ENCODE results near the gene LOXHD1. TPM values are rescaled to one million over a fixed set of nuclear protein-coding genes. Genes with fewer than 3 reads are reported as not detected.

Gene LOXHD1
- total RNA-seq, 1 experiment from 2014 or later: 0.35 TPM

DNA sequence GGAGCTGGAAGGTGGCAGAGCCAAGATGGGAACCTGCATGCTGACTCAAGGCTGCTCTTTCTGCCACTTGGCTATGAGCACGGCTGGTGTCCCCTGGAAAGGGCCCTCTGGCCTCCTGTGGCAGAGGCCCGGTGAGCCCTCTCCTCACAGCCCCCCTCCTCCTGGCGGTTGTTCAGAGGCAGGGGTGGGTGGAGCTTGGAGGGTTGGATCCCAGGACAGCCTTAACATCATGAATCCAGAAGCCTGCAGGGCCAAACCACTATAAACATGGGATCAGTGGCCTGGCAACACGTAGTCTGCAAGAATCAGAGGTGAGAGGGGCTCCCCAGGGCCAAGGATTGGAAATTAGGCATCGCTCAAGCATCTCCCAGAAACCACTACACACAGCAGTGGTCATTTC, 48.5 kb upstream of the LOXHD1 start (continued):
- no peak for TF ChIP-seq ZNF263 (CRISPR knock-in tag; IDR thresholded peaks at IDR 0.05; ENCODE audit: low read depth)
- TF ChIP-seq, protein P1, sequence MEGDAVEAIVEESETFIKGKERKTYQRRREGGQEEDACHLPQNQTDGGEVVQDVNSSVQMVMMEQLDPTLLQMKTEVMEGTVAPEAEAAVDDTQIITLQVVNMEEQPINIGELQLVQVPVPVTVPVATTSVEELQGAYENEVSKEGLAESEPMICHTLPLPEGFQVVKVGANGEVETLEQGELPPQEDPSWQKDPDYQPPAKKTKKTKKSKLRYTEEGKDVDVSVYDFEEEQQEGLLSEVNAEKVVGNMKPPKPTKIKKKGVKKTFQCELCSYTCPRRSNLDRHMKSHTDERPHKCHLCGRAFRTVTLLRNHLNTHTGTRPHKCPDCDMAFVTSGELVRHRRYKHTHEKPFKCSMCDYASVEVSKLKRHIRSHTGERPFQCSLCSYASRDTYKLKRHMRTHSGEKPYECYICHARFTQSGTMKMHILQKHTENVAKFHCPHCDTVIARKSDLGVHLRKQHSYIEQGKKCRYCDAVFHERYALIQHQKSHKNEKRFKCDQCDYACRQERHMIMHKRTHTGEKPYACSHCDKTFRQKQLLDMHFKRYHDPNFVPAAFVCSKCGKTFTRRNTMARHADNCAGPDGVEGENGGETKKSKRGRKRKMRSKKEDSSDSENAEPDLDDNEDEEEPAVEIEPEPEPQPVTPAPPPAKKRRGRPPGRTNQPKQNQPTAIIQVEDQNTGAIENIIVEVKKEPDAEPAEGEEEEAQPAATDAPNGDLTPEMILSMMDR (IDR thresholded peaks at IDR 0.05): no peak
- no peak for TF ChIP-seq IRF2 (CRISPR knock-in tag; IDR thresholded peaks at IDR 0.05; ENCODE audit: borderline replicate concordance, low read depth)
- TF ChIP-seq, protein P2, sequence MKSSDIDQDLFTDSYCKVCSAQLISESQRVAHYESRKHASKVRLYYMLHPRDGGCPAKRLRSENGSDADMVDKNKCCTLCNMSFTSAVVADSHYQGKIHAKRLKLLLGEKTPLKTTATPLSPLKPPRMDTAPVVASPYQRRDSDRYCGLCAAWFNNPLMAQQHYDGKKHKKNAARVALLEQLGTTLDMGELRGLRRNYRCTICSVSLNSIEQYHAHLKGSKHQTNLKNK (CRISPR knock-in tag; IDR thresholded peaks at IDR 0.05): no peak
- no peak for TF ChIP-seq ZBTB21 (CRISPR knock-in tag; IDR thresholded peaks at IDR 0.05; ENCODE audit: borderline replicate concordance)
- no peak for TF ChIP-seq ETV6 (CRISPR knock-in tag; IDR thresholded peaks at IDR 0.05)
- TF ChIP-seq, protein P3, sequence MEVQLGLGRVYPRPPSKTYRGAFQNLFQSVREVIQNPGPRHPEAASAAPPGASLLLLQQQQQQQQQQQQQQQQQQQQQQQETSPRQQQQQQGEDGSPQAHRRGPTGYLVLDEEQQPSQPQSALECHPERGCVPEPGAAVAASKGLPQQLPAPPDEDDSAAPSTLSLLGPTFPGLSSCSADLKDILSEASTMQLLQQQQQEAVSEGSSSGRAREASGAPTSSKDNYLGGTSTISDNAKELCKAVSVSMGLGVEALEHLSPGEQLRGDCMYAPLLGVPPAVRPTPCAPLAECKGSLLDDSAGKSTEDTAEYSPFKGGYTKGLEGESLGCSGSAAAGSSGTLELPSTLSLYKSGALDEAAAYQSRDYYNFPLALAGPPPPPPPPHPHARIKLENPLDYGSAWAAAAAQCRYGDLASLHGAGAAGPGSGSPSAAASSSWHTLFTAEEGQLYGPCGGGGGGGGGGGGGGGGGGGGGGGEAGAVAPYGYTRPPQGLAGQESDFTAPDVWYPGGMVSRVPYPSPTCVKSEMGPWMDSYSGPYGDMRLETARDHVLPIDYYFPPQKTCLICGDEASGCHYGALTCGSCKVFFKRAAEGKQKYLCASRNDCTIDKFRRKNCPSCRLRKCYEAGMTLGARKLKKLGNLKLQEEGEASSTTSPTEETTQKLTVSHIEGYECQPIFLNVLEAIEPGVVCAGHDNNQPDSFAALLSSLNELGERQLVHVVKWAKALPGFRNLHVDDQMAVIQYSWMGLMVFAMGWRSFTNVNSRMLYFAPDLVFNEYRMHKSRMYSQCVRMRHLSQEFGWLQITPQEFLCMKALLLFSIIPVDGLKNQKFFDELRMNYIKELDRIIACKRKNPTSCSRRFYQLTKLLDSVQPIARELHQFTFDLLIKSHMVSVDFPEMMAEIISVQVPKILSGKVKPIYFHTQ (CRISPR knock-in tag; IDR thresholded peaks at IDR 0.05): no peak
- TF ChIP-seq, protein P4, sequence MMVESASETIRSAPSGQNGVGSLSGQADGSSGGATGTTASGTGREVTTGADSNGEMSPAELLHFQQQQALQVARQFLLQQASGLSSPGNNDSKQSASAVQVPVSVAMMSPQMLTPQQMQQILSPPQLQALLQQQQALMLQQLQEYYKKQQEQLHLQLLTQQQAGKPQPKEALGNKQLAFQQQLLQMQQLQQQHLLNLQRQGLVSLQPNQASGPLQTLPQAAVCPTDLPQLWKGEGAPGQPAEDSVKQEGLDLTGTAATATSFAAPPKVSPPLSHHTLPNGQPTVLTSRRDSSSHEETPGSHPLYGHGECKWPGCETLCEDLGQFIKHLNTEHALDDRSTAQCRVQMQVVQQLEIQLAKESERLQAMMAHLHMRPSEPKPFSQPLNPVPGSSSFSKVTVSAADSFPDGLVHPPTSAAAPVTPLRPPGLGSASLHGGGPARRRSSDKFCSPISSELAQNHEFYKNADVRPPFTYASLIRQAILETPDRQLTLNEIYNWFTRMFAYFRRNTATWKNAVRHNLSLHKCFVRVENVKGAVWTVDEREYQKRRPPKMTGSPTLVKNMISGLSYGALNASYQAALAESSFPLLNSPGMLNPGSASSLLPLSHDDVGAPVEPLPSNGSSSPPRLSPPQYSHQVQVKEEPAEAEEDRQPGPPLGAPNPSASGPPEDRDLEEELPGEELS (CRISPR knock-in tag; IDR thresholded peaks at IDR 0.05): no peak
- TF ChIP-seq, protein P5, sequence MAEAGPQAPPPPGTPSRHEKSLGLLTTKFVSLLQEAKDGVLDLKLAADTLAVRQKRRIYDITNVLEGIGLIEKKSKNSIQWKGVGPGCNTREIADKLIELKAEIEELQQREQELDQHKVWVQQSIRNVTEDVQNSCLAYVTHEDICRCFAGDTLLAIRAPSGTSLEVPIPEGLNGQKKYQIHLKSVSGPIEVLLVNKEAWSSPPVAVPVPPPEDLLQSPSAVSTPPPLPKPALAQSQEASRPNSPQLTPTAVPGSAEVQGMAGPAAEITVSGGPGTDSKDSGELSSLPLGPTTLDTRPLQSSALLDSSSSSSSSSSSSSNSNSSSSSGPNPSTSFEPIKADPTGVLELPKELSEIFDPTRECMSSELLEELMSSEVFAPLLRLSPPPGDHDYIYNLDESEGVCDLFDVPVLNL (CRISPR knock-in tag; IDR thresholded peaks at IDR 0.05; ENCODE audit: borderline replicate concordance, low read depth): no peak
- TF ChIP-seq ZNF219 (CRISPR knock-in tag; IDR thresholded peaks at IDR 0.05; ENCODE audit: borderline replicate concordance): no peak
- no peak for TF ChIP-seq NFYB (CRISPR knock-in tag; conservative IDR thresholded peaks at IDR 0.05; ENCODE audit: low read depth)
- TF ChIP-seq TCF7 (CRISPR knock-in tag; IDR thresholded peaks at IDR 0.05; ENCODE audit: low read depth): no peak
- TF ChIP-seq CREM (CRISPR knock-in tag; IDR thresholded peaks at IDR 0.05): no peak

DNA sequence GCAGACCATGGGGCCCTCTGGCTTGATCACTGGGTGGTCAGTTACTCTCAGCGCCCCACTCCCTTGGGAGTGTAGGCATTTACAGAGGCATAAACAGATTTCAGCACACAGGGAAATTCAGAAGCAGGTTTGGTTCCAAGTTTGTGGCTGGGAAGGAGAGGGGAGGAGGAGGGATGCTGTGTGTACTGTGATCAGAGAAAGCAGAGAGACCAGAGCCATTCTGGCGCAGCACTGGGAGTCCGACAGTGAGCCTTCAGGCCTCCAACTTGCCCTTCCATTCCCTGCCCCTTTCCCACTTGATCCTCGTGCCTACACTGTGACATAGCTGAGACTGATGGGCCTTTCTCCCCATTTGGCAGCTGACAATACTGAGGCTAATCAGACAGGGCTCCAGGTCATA, 47.8 kb upstream of the LOXHD1 start:
- no peak overlapping the region for H3K4me3 Mint-ChIP-seq
- ATAC-seq (no peak), DNase-seq (ENCODE audit: low spot score) (no peak)
- peaks cover 19% of the 10 kb centered on the region for H3K4me1 Mint-ChIP-seq
- ChIA-PET POLR2A (no interaction called here), CTCF (interaction anchor here (2.1 to 2.6 kb wide), 2 partner anchors 11 to 47 kb away, joined by 7 to 10 read pairs; no protein-coding TSS in a partner anchor)
- no peak overlapping the region for H3K27ac Mint-ChIP-seq
- H3K36me3 Mint-ChIP-seq: no peaks in the 10 kb centered on the region
- no peaks in the 10 kb centered on the region for H3K27me3 Mint-ChIP-seq (ENCODE audit: low read depth)
- TF ChIP-seq, protein P6, sequence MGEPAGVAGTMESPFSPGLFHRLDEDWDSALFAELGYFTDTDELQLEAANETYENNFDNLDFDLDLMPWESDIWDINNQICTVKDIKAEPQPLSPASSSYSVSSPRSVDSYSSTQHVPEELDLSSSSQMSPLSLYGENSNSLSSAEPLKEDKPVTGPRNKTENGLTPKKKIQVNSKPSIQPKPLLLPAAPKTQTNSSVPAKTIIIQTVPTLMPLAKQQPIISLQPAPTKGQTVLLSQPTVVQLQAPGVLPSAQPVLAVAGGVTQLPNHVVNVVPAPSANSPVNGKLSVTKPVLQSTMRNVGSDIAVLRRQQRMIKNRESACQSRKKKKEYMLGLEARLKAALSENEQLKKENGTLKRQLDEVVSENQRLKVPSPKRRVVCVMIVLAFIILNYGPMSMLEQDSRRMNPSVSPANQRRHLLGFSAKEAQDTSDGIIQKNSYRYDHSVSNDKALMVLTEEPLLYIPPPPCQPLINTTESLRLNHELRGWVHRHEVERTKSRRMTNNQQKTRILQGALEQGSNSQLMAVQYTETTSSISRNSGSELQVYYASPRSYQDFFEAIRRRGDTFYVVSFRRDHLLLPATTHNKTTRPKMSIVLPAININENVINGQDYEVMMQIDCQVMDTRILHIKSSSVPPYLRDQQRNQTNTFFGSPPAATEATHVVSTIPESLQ (CRISPR knock-in tag; IDR thresholded peaks at IDR 0.05): no peak
- H3K9me3 Mint-ChIP-seq: no peaks in the 10 kb centered on the region
